ENCODE data around the gene C1GALT1C1L.

The C1GALT1C1L gene

DNA sequence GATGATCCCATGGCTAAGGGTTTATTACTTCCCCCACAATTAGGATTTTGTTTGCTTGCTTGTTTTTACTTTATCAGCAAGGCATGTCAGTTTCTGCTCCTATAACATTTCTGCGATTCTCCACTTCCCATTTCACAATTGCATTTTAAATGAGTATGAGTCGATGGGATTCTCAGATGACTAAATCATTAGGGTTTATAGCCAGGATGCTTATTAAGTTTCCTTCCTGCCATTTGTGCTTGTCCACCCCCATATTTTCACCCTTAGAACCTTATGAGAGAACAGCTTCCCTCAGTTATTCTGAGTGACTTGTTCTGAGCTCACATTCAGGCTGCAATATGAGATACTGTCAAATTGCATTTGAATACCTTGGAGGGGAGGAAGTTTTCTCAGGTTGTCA lies 37.9 kb upstream of the C1GALT1C1L start:
- CTCF ChIA-PET = interaction anchor here (1.0 kb wide), 1 partner anchor 17 kb away, joined by 3 read pairs; no protein-coding TSS in a partner anchor
- Histone ChIP-seq H3K27me3 (replicated peaks in 2 of 5; ENCODE audit: control insufficient read depth in 4 of 5, insufficient read depth in 5 of 5, low read length in 4 of 5) (peaks cover 0 to 6% (median 0%) of the 10 kb centered on the region in 5 experiments), H3K36me3 (ENCODE audit: control insufficient read depth in 4 of 4, insufficient read depth in 4 of 4, low read length in 3 of 4) (no peaks in the 10 kb centered on the region), H3K4me1 (ENCODE audit: control extremely low read depth in 1 of 4, control insufficient read depth in 4 of 4, insufficient read depth in 4 of 4, low read length in 3 of 4) (no peaks in the 10 kb centered on the region), H3K27ac (ENCODE audit: insufficient read depth in 1 of 2, low read depth in 1 of 2, low read length in 2 of 2, poor library complexity in 1 of 2, severe bottlenecking in 2 of 2) (no peak overlapping the region), H3K9me3 (ENCODE audit: control extremely low read depth in 1 of 5, control insufficient read depth in 4 of 5, insufficient read depth in 2 of 5, low read depth in 1 of 5, low read length in 4 of 5) (no peaks in the 10 kb centered on the region), H3K4me3 (ENCODE audit: control insufficient read depth in 1 of 7, extremely low read depth in 1 of 7, insufficient read depth in 4 of 7, low read depth in 2 of 7, low read length in 6 of 7) (no peak overlapping the region)
- DNase-seq = no peak
- POLR2A ChIA-PET = no interaction called here
- no CpG with 5 or more reads among the region's 2 CpGs for WGBS (ENCODE audit: insufficient coverage)

DNA sequence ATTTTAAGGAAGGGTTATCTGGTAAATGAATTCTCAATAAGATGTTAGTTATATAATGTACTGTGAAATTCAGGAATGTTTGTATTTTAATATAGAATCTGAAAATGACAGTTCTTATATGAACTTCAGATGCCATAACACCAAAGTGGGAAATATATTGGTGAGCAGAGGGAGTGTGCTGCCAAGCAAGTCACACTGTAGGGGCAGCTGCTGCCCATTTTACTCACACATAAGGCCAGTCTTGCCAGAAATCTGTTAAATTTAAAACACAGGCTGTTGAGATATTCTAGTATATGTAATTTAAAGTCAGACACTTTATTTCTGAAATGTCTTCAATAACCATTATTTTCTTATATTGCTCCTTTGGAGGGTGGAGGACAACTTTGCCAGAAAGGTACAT lies 34.6 kb upstream of the C1GALT1C1L start:
- ChIA-PET POLR2A (no interaction called here), CTCF (no interaction called here)
- DNase-seq = no peak
- H3K4me3 ChIP-seq (ENCODE audit: control insufficient read depth in 1 of 7, extremely low read depth in 1 of 7, insufficient read depth in 4 of 7, low read depth in 2 of 7, low read length in 6 of 7) = no peak overlapping the region
- no peaks in the 10 kb centered on the region for H3K36me3 ChIP-seq (ENCODE audit: control insufficient read depth in 4 of 4, insufficient read depth in 4 of 4, low read length in 3 of 4)
- H3K9me3 ChIP-seq (ENCODE audit: control extremely low read depth in 1 of 5, control insufficient read depth in 4 of 5, insufficient read depth in 2 of 5, low read depth in 1 of 5, low read length in 4 of 5) = no peaks in the 10 kb centered on the region
- no peaks in the 10 kb centered on the region for H3K4me1 ChIP-seq (ENCODE audit: control extremely low read depth in 1 of 4, control insufficient read depth in 4 of 4, insufficient read depth in 4 of 4, low read length in 3 of 4)
- H3K27me3 ChIP-seq (replicated peaks in 2 of 5; ENCODE audit: control insufficient read depth in 4 of 5, insufficient read depth in 5 of 5, low read length in 4 of 5) = peaks cover 0 to 4% (median 0%) of the 10 kb centered on the region in 5 experiments
- no peak overlapping the region for H3K27ac ChIP-seq (ENCODE audit: insufficient read depth in 1 of 2, low read depth in 1 of 2, low read length in 2 of 2, poor library complexity in 1 of 2, severe bottlenecking in 2 of 2)

DNA sequence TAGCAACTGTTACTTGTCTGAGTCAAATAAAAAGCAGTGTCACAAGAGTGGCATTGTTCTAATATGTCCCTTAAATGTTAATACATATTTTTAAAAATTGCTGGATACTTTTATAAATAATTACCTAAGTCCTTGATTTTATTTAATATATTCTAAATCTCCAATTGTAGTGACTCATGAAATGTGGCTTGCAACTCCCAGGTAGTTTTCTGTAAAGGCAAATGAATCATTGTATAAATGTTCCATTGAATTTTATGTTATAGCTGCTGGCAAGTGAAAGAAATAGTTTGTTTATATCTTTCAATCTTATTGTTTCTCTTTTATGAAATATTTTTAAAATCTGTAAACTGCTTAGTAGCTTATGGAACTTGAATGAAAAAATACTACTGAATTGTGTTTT lies 32.7 kb upstream of the C1GALT1C1L start:
- DNase-seq = no peak
- POLR2A ChIA-PET = no interaction called here
- CTCF ChIA-PET = no interaction called here
- Histone ChIP-seq H3K27ac (ENCODE audit: insufficient read depth in 1 of 2, low read depth in 1 of 2, low read length in 2 of 2, poor library complexity in 1 of 2, severe bottlenecking in 2 of 2) (no peak overlapping the region), H3K4me1 (ENCODE audit: control extremely low read depth in 1 of 4, control insufficient read depth in 4 of 4, insufficient read depth in 4 of 4, low read length in 3 of 4) (no peaks in the 10 kb centered on the region), H3K27me3 (replicated peaks in 2 of 5; ENCODE audit: control insufficient read depth in 4 of 5, insufficient read depth in 5 of 5, low read length in 4 of 5) (peaks cover 0 to 3% (median 0%) of the 10 kb centered on the region in 5 experiments), H3K36me3 (ENCODE audit: control insufficient read depth in 4 of 4, insufficient read depth in 4 of 4, low read length in 3 of 4) (no peaks in the 10 kb centered on the region), H3K4me3 (ENCODE audit: control insufficient read depth in 1 of 7, extremely low read depth in 1 of 7, insufficient read depth in 4 of 7, low read depth in 2 of 7, low read length in 6 of 7) (no peak overlapping the region), H3K9me3 (ENCODE audit: control extremely low read depth in 1 of 5, control insufficient read depth in 4 of 5, insufficient read depth in 2 of 5, low read depth in 1 of 5, low read length in 4 of 5) (no peaks in the 10 kb centered on the region)

DNA sequence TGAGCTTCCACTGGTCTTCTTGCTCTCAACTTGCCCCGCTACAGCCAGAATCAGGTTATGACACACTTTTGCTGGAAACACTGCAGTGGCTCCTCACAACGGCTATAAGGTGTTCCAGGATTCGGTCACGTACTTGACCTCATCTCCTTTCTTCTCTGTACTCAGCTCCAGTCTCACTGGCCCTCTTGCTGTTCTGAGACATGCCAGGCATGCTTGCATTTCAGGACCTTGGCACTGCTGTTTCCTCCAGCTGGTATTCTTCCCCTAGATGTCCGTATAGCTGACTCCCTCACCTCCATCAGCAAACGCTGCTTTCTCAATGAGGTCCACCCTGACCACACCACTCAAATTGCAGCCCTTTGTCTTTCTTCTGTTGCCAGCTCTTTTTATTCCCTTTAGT lies 31.9 kb upstream of the C1GALT1C1L start:
- H3K36me3 ChIP-seq (ENCODE audit: control insufficient read depth in 4 of 4, insufficient read depth in 4 of 4, low read length in 3 of 4) = no peaks in the 10 kb centered on the region
- no peak for DNase-seq
- H3K9me3 ChIP-seq (ENCODE audit: control extremely low read depth in 1 of 5, control insufficient read depth in 4 of 5, insufficient read depth in 2 of 5, low read depth in 1 of 5, low read length in 4 of 5) = no peaks in the 10 kb centered on the region
- no peaks in the 10 kb centered on the region for H3K4me1 ChIP-seq (ENCODE audit: control extremely low read depth in 1 of 4, control insufficient read depth in 4 of 4, insufficient read depth in 4 of 4, low read length in 3 of 4)
- WGBS (ENCODE audit: insufficient coverage) = 89% methylated on average over 6 of the region's 6 CpGs
- POLR2A ChIA-PET = no interaction called here
- CTCF ChIA-PET = no interaction called here
- H3K27me3 ChIP-seq (replicated peaks in 2 of 5; ENCODE audit: control insufficient read depth in 4 of 5, insufficient read depth in 5 of 5, low read length in 4 of 5) = peaks cover 0 to 3% (median 0%) of the 10 kb centered on the region in 5 experiments
- H3K4me3 ChIP-seq (ENCODE audit: control insufficient read depth in 1 of 7, extremely low read depth in 1 of 7, insufficient read depth in 4 of 7, low read depth in 2 of 7, low read length in 6 of 7) = no peak overlapping the region
- no peak overlapping the region for H3K27ac ChIP-seq (ENCODE audit: insufficient read depth in 1 of 2, low read depth in 1 of 2, low read length in 2 of 2, poor library complexity in 1 of 2, severe bottlenecking in 2 of 2)

DNA sequence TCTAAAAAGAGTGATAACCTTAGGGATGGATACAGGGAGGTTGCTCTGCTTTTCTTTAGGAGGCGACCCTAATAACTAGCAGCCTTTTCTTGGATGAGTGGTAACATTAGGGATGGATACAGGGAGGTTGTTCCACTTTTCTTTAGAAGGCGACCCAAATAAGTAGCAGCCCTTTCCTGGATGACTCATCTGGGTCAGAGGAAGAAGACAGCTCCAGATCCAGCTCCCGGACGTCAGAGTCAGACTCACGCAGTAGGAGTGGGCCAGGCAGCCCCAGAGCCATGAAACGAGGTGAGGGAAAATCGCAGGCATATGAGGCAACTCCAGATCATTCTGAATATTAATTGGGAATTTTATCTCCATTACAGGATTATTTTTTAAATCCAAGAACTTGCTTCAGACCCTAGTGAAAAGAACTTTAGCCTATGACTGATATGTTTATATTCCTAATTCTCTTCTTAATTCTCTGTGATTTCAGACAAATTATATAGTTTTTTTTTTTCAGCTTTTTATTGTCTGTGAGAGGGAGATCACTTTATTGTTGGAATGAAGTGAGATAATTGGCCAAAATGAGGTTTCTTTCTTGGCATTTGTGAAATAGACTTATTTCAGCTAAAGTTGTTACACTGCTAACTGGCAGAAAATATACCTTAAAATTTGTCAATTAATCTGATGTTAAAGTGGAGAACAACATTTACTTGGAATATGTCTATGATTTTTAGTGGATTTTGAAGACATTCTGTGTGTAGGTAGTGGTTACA lies 31.2 kb upstream of the C1GALT1C1L start:
- WGBS (ENCODE audit: insufficient coverage) = 61% methylated on average over 4 of the region's 7 CpGs

DNA sequence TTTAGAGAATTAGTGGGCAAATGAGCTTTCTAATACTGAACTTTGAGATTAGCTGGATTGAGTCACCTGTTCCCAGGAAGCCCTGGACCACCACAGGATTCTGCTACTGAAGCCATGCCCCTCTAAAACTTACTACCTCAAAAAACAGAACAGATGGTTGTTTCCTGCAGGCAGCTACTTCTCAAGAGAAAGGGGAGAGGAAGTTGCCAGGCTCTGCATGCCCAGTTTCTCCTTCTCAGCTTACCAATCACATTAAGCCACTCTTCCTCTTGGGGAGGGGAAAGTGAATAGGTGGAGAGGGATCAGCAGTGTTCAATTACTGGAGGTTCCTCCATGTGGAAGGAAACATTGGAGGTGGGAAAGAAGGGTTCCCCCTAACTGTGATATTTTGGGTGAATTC lies 24.9 kb upstream of the C1GALT1C1L start:
- Histone ChIP-seq H3K27me3 (replicated peaks in 2 of 5; ENCODE audit: control insufficient read depth in 4 of 5, insufficient read depth in 5 of 5, low read length in 4 of 5) (peaks cover 0 to 2% (median 0%) of the 10 kb centered on the region in 5 experiments), H3K36me3 (ENCODE audit: control insufficient read depth in 4 of 4, insufficient read depth in 4 of 4, low read length in 3 of 4) (no peaks in the 10 kb centered on the region), H3K9me3 (ENCODE audit: control extremely low read depth in 1 of 5, control insufficient read depth in 4 of 5, insufficient read depth in 2 of 5, low read depth in 1 of 5, low read length in 4 of 5) (no peaks in the 10 kb centered on the region), H3K4me1 (ENCODE audit: control extremely low read depth in 1 of 4, control insufficient read depth in 4 of 4, insufficient read depth in 4 of 4, low read length in 3 of 4) (peaks cover 0 to 4% (median 0%) of the 10 kb centered on the region in 4 experiments), H3K27ac (ENCODE audit: insufficient read depth in 1 of 2, low read depth in 1 of 2, low read length in 2 of 2, poor library complexity in 1 of 2, severe bottlenecking in 2 of 2) (no peak overlapping the region), H3K4me3 (ENCODE audit: control insufficient read depth in 1 of 7, extremely low read depth in 1 of 7, insufficient read depth in 4 of 7, low read depth in 2 of 7, low read length in 6 of 7) (no peak overlapping the region)
- ChIA-PET POLR2A (interaction anchor here (0.8 kb wide), 1 partner anchor 777 kb away, joined by 3 read pairs; no protein-coding TSS in a partner anchor), CTCF (no interaction called here)
- peak in 2 of 3 donors; percentile 24 to 34 for DNase-seq

More for the DNA sequence above, 31.2 kb upstream of the C1GALT1C1L start:
- CTCF ChIA-PET = no interaction called here
- POLR2A ChIA-PET = no interaction called here
- Histone ChIP-seq H3K36me3 (ENCODE audit: control insufficient read depth in 4 of 4, insufficient read depth in 4 of 4, low read length in 3 of 4) (no peaks in the 10 kb centered on the region), H3K9me3 (ENCODE audit: control extremely low read depth in 1 of 5, control insufficient read depth in 4 of 5, insufficient read depth in 2 of 5, low read depth in 1 of 5, low read length in 4 of 5) (no peaks in the 10 kb centered on the region), H3K4me1 (ENCODE audit: control extremely low read depth in 1 of 4, control insufficient read depth in 4 of 4, insufficient read depth in 4 of 4, low read length in 3 of 4) (no peaks in the 10 kb centered on the region), H3K27me3 (replicated peaks in 2 of 5; ENCODE audit: control insufficient read depth in 4 of 5, insufficient read depth in 5 of 5, low read length in 4 of 5) (peaks cover 0 to 3% (median 0%) of the 10 kb centered on the region in 5 experiments), H3K4me3 (ENCODE audit: control insufficient read depth in 1 of 7, extremely low read depth in 1 of 7, insufficient read depth in 4 of 7, low read depth in 2 of 7, low read length in 6 of 7) (no peak overlapping the region), H3K27ac (ENCODE audit: insufficient read depth in 1 of 2, low read depth in 1 of 2, low read length in 2 of 2, poor library complexity in 1 of 2, severe bottlenecking in 2 of 2) (no peak overlapping the region)
- DNase-seq = no peak

DNA sequence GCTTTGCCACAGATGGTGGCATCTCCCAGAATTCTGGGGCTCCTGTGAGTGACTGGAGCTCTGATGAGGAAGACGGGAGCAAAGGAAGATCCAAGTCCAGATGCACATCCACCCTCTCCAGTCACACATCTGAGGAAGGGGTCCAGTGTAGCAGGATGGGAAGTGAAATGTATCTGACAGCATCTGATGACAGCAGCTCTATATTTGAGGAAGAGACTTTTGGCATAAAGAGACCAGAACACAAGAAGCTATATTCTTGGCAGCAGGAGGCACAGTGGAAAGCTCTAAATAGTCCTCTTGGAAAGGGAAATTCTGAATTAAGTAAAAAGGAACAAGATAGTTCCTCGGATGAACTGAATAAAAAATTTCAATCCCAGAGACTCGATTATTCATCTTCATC lies 23.5 kb upstream of the C1GALT1C1L start:
- CTCF ChIA-PET = interaction anchor here (1.1 kb wide), 1 partner anchor 20 kb away, joined by 3 read pairs; no protein-coding TSS in a partner anchor
- WGBS (ENCODE audit: insufficient coverage) = 100% methylated on average over 3 of the region's 3 CpGs
- H3K9me3 ChIP-seq (ENCODE audit: control extremely low read depth in 1 of 5, control insufficient read depth in 4 of 5, insufficient read depth in 2 of 5, low read depth in 1 of 5, low read length in 4 of 5) = no peaks in the 10 kb centered on the region
- no peak for DNase-seq
- POLR2A ChIA-PET = no interaction called here
- H3K4me1 ChIP-seq (ENCODE audit: control extremely low read depth in 1 of 4, control insufficient read depth in 4 of 4, insufficient read depth in 4 of 4, low read length in 3 of 4) = peaks cover 0 to 4% (median 0%) of the 10 kb centered on the region in 4 experiments
- H3K36me3 ChIP-seq (ENCODE audit: control insufficient read depth in 4 of 4, insufficient read depth in 4 of 4, low read length in 3 of 4) = no peaks in the 10 kb centered on the region
- H3K27ac ChIP-seq (ENCODE audit: insufficient read depth in 1 of 2, low read depth in 1 of 2, low read length in 2 of 2, poor library complexity in 1 of 2, severe bottlenecking in 2 of 2) = no peak overlapping the region
- peaks cover 0 to 2% (median 0%) of the 10 kb centered on the region in 5 experiments for H3K27me3 ChIP-seq (replicated peaks in 2 of 5; ENCODE audit: control insufficient read depth in 4 of 5, insufficient read depth in 5 of 5, low read length in 4 of 5)
- H3K4me3 ChIP-seq (ENCODE audit: control insufficient read depth in 1 of 7, extremely low read depth in 1 of 7, insufficient read depth in 4 of 7, low read depth in 2 of 7, low read length in 6 of 7) = no peak overlapping the region

Data from common myeloid progenitor, CD34-positive (primary cell).